Loucy (cell line): ENCODE data around the gene RAB11FIP3.

Source experiments
- EZH2phosphoT487 ChIP-seq: fragments of 200-600 bp; IDR thresholded peaks from 2 replicates; pipeline ENCODE4 v1.6.1; 2018; ENCODE audit warnings: antibody characterized with exemption, mild to moderate bottlenecking, moderate library complexity, borderline replicate concordance
- TF ChIP-seq, protein P1 (sequence below): fragments of 200-600 bp; sonication (generic); conservative IDR thresholded peaks from 2 replicates; pipeline ENCODE4 v1.5.1; 2014; ENCODE audit warnings: mild to moderate bottlenecking, antibody characterized with exemption, low read length

GRCh38 chr16:424033-424622, 1.3 kb upstream of the RAB11FIP3 start:
- TF ChIP-seq EZH2phosphoT487, result no peak
- TF ChIP-seq, protein P1, sequence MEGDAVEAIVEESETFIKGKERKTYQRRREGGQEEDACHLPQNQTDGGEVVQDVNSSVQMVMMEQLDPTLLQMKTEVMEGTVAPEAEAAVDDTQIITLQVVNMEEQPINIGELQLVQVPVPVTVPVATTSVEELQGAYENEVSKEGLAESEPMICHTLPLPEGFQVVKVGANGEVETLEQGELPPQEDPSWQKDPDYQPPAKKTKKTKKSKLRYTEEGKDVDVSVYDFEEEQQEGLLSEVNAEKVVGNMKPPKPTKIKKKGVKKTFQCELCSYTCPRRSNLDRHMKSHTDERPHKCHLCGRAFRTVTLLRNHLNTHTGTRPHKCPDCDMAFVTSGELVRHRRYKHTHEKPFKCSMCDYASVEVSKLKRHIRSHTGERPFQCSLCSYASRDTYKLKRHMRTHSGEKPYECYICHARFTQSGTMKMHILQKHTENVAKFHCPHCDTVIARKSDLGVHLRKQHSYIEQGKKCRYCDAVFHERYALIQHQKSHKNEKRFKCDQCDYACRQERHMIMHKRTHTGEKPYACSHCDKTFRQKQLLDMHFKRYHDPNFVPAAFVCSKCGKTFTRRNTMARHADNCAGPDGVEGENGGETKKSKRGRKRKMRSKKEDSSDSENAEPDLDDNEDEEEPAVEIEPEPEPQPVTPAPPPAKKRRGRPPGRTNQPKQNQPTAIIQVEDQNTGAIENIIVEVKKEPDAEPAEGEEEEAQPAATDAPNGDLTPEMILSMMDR, result no peak
